HEK293 (cell line): ENCODE data around the gene FBXL7.

Experiments
- CTCF ChIP-seq: fragments of 450-650 bp; formaldehyde crosslinking; IDR thresholded peaks from 2 replicates; pipeline ENCODE4 v1.5.1; 2016; ENCODE audit warnings: missing biosample characterization, missing genetic modification characterization
- RBAK ChIP-seq: fragments of 450-650 bp; formaldehyde crosslinking; IDR thresholded peaks from 2 replicates; pipeline ENCODE4 v1.5.1; 2016; ENCODE audit warnings: missing biosample characterization, missing genetic modification characterization
- REPIN1 ChIP-seq: fragments of 450-650 bp; formaldehyde crosslinking; IDR thresholded peaks from 2 replicates; pipeline ENCODE4 v1.5.1; 2017; ENCODE audit warnings: missing biosample characterization, missing genetic modification characterization, low read depth
- WT1 ChIP-seq: fragments of 450-650 bp; formaldehyde crosslinking; IDR thresholded peaks from 2 replicates; pipeline ENCODE4 v1.5.1; 2016; ENCODE audit warnings: missing biosample characterization, missing genetic modification characterization
- ZNF132 ChIP-seq: fragments of 450-650 bp; formaldehyde crosslinking; IDR thresholded peaks from 2 replicates; pipeline ENCODE4 v1.5.1; 2017; ENCODE audit warnings: missing biosample characterization, missing genetic modification characterization, borderline replicate concordance
- ZNF133 ChIP-seq: fragments of 450-650 bp; formaldehyde crosslinking; IDR thresholded peaks from 2 replicates; pipeline ENCODE4 v1.5.1; 2016; ENCODE audit warnings: missing biosample characterization, missing genetic modification characterization
- ZNF138 ChIP-seq: fragments of 450-650 bp; formaldehyde crosslinking; IDR thresholded peaks from 2 replicates; pipeline ENCODE4 v1.5.1; 2016; ENCODE audit warnings: missing biosample characterization, missing genetic modification characterization, borderline replicate concordance
- ZNF24 ChIP-seq: fragments of 450-650 bp; formaldehyde crosslinking; IDR thresholded peaks from 2 replicates; pipeline ENCODE4 v1.5.1; 2016; ENCODE audit warnings: missing biosample characterization, missing genetic modification characterization
- ZNF580 ChIP-seq: fragments of 450-650 bp; formaldehyde crosslinking; IDR thresholded peaks from 2 replicates; pipeline ENCODE4 v1.5.1; 2016; ENCODE audit warnings: missing biosample characterization, missing genetic modification characterization
- ZNF639 ChIP-seq: fragments of 450-650 bp; formaldehyde crosslinking; IDR thresholded peaks from 2 replicates; pipeline ENCODE4 v1.5.1; 2016; ENCODE audit warnings: missing biosample characterization, missing genetic modification characterization
- ZNF792 ChIP-seq: fragments of 450-650 bp; formaldehyde crosslinking; IDR thresholded peaks from 2 replicates; pipeline ENCODE4 v1.5.1; 2016; ENCODE audit warnings: missing biosample characterization, missing genetic modification characterization
- TF ChIP-seq, protein P1 (sequence below): sonication (generic); formaldehyde crosslinking; IDR thresholded peaks from 2 replicates; pipeline ENCODE4 v1.8.1; 2022; ENCODE audit warnings: mild to moderate bottlenecking, moderate library complexity, missing genetic modification reagents
- TF ChIP-seq, protein P2 (sequence below): fragments of 450-650 bp; formaldehyde crosslinking; IDR thresholded peaks from 2 replicates; pipeline ENCODE4 v1.5.1; 2017; ENCODE audit warnings: missing biosample characterization, missing genetic modification characterization

DNA sequence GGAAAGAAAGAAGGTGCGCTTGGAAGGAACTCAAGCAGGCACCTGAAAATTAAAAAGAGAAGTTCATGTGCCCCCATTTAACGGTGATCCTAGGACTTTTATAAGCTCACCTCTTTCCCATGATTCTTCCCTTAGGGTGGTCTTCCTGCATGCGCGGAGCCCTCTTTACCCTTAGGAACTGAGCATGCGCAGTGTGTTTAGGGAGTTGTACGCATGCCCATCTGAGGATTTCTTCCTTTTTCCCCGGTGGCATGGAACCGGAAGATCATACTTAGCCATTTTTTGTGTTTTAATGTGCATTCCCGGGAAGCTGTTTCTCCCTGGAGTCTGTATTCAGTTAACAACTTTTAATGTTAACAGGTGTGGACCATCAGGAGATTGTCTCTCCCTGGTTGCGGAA lies 119.0 kb downstream of the FBXL7 start:
- TF ChIP-seq CTCF (tag by site-specific recombination) (no peak), ZNF24 (tag by site-specific recombination) (no peak), ZNF639 (no peak), RBAK (tag by site-specific recombination) (no peak), ZNF792 (tag by site-specific recombination) (no peak), REPIN1 (tag by site-specific recombination) (no peak), ZNF132 (tag by site-specific recombination) (no peak), ZNF133 (tag by site-specific recombination) (no peak), WT1 (no peak), ZNF580 (tag by site-specific recombination) (no peak), ZNF138 (tag by site-specific recombination) (no peak)
- TF ChIP-seq, protein P1, sequence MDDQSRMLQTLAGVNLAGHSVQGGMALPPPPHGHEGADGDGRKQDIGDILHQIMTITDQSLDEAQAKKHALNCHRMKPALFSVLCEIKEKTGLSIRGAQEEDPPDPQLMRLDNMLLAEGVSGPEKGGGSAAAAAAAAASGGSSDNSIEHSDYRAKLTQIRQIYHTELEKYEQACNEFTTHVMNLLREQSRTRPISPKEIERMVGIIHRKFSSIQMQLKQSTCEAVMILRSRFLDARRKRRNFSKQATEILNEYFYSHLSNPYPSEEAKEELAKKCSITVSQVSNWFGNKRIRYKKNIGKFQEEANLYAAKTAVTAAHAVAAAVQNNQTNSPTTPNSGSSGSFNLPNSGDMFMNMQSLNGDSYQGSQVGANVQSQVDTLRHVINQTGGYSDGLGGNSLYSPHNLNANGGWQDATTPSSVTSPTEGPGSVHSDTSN (CRISPR knock-in tag) = no peak
- TF ChIP-seq, protein P2, sequence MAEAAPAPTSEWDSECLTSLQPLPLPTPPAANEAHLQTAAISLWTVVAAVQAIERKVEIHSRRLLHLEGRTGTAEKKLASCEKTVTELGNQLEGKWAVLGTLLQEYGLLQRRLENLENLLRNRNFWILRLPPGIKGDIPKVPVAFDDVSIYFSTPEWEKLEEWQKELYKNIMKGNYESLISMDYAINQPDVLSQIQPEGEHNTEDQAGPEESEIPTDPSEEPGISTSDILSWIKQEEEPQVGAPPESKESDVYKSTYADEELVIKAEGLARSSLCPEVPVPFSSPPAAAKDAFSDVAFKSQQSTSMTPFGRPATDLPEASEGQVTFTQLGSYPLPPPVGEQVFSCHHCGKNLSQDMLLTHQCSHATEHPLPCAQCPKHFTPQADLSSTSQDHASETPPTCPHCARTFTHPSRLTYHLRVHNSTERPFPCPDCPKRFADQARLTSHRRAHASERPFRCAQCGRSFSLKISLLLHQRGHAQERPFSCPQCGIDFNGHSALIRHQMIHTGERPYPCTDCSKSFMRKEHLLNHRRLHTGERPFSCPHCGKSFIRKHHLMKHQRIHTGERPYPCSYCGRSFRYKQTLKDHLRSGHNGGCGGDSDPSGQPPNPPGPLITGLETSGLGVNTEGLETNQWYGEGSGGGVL (tag by site-specific recombination) = no peak
